ENCODE measurements around the gene CLSTN2.

CLSTN2 gene

GRCh38 chr3:140440446-140440845, 505.5 kb downstream of the CLSTN2 start:
- H3F3A ChIP-seq (ENCODE audit: insufficient read depth, low read length): no peaks in the 10 kb centered on the region
- no peak overlapping the region for H3K4me3 ChIP-seq (ENCODE audit: low read length)
- H3K79me2 ChIP-seq (ENCODE audit: low read length): no peaks in the 10 kb centered on the region
- no peaks in the 10 kb centered on the region for H3K9me2 ChIP-seq (replicated peaks; ENCODE audit: insufficient read depth, low read length)
- H3K36me3 ChIP-seq (replicated peaks; ENCODE audit: insufficient read depth, low read length): no peaks in the 10 kb centered on the region
- no peaks in the 10 kb centered on the region for H4K20me1 ChIP-seq (ENCODE audit: insufficient read depth, low read length)
- H3K4me1 ChIP-seq (ENCODE audit: low read length): no peaks in the 10 kb centered on the region
- H3K4me2 ChIP-seq (ENCODE audit: low read depth, low read length): no peak overlapping the region
- H3K27me3 ChIP-seq (replicated peaks; ENCODE audit: insufficient read depth, low read length): no peaks in the 10 kb centered on the region
- H3K27ac ChIP-seq (ENCODE audit: low read length): no peak overlapping the region
- H3K9ac ChIP-seq (ENCODE audit: low read length): no peak overlapping the region
- H3K9me3 ChIP-seq (replicated peaks; ENCODE audit: insufficient read depth, low read length): no peaks in the 10 kb centered on the region
- H2AFZ ChIP-seq (ENCODE audit: low read length): no peak overlapping the region
- no peak for DNase-seq
- TF ChIP-seq EZH2phosphoT487 (IDR thresholded peaks at IDR 0.05; ENCODE audit: low read length) (no peak), EZH2 (optimal IDR thresholded peaks at IDR 0.05; ENCODE audit: low read depth, low read length) (no peak)
- TF ChIP-seq, protein P1, sequence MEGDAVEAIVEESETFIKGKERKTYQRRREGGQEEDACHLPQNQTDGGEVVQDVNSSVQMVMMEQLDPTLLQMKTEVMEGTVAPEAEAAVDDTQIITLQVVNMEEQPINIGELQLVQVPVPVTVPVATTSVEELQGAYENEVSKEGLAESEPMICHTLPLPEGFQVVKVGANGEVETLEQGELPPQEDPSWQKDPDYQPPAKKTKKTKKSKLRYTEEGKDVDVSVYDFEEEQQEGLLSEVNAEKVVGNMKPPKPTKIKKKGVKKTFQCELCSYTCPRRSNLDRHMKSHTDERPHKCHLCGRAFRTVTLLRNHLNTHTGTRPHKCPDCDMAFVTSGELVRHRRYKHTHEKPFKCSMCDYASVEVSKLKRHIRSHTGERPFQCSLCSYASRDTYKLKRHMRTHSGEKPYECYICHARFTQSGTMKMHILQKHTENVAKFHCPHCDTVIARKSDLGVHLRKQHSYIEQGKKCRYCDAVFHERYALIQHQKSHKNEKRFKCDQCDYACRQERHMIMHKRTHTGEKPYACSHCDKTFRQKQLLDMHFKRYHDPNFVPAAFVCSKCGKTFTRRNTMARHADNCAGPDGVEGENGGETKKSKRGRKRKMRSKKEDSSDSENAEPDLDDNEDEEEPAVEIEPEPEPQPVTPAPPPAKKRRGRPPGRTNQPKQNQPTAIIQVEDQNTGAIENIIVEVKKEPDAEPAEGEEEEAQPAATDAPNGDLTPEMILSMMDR (IDR thresholded peaks at IDR 0.05; ENCODE audit: low read length): no peak

GRCh38 chr3:140441006-140441405, 506.0 kb downstream of the CLSTN2 start:
- Histone ChIP-seq H3K27me3 (replicated peaks; ENCODE audit: insufficient read depth, low read length) (no peaks in the 10 kb centered on the region), H2AFZ (ENCODE audit: low read length) (no peak overlapping the region)
- TF ChIP-seq EZH2phosphoT487 (IDR thresholded peaks at IDR 0.05; ENCODE audit: low read length): no peak
- TF ChIP-seq, protein P1 (IDR thresholded peaks at IDR 0.05; ENCODE audit: low read length): no peak
- no peak for TF ChIP-seq EZH2 (optimal IDR thresholded peaks at IDR 0.05; ENCODE audit: low read depth, low read length)

DNA sequence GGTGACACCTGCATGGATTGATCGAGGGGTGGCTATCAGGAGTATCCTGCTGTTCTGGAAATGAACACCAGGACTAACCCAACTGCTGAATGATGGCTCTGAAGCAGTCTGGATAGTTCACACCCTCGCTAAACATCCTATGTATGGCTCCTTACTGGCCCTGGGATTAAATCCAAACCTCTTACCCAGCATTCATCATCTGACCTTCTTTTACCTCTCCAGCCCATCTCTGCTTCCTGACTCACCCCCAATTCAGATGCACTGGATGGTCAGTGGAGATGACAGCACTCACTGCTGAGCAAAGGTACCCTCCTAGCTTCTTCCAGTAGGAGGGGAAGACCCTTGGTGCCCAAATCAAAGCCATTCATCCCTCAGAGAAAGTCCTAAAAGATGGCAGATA, 507.6 kb downstream of the CLSTN2 start:
- Histone ChIP-seq H3K4me2 (ENCODE audit: low read depth, low read length) (no peak overlapping the region), H3K27me3 (replicated peaks; ENCODE audit: insufficient read depth, low read length) (no peaks in the 10 kb centered on the region), H4K20me1 (ENCODE audit: insufficient read depth, low read length) (no peaks in the 10 kb centered on the region), H3K9me3 (replicated peaks; ENCODE audit: insufficient read depth, low read length) (no peaks in the 10 kb centered on the region), H3K27ac (ENCODE audit: low read length) (no peak overlapping the region), H3K4me3 (ENCODE audit: low read length) (no peak overlapping the region), H2AFZ (ENCODE audit: low read length) (no peak overlapping the region), H3K79me2 (ENCODE audit: low read length) (no peaks in the 10 kb centered on the region), H3K36me3 (replicated peaks; ENCODE audit: insufficient read depth, low read length) (no peaks in the 10 kb centered on the region), H3F3A (ENCODE audit: insufficient read depth, low read length) (no peaks in the 10 kb centered on the region), H3K9ac (ENCODE audit: low read length) (no peak overlapping the region), H3K4me1 (ENCODE audit: low read length) (no peaks in the 10 kb centered on the region), H3K9me2 (replicated peaks; ENCODE audit: insufficient read depth, low read length) (no peaks in the 10 kb centered on the region)
- no peak for DNase-seq
- TF ChIP-seq, protein P1 (IDR thresholded peaks at IDR 0.05; ENCODE audit: low read length): no peak

More at GRCh38 chr3:140441006-140441405, 506.0 kb downstream of the CLSTN2 start:
- no peak overlapping the region for H3K9ac ChIP-seq (ENCODE audit: low read length)
- H3K9me3 ChIP-seq (replicated peaks; ENCODE audit: insufficient read depth, low read length): no peaks in the 10 kb centered on the region
- no peaks in the 10 kb centered on the region for H3K36me3 ChIP-seq (replicated peaks; ENCODE audit: insufficient read depth, low read length)
- H3K9me2 ChIP-seq (replicated peaks; ENCODE audit: insufficient read depth, low read length): no peaks in the 10 kb centered on the region
- no peak overlapping the region for H3K27ac ChIP-seq (ENCODE audit: low read length)
- no peak for DNase-seq
- H3F3A ChIP-seq (ENCODE audit: insufficient read depth, low read length): no peaks in the 10 kb centered on the region
- H4K20me1 ChIP-seq (ENCODE audit: insufficient read depth, low read length): no peaks in the 10 kb centered on the region
- H3K4me3 ChIP-seq (ENCODE audit: low read length): no peak overlapping the region
- no peak overlapping the region for H3K4me2 ChIP-seq (ENCODE audit: low read depth, low read length)
- H3K4me1 ChIP-seq (ENCODE audit: low read length): no peaks in the 10 kb centered on the region
- H3K79me2 ChIP-seq (ENCODE audit: low read length): no peaks in the 10 kb centered on the region

All from MM.1S (cell line).